Smooth muscle cell (in vitro differentiated cells): ENCODE data around the gene GANC. TPM values are rescaled to one million over a fixed set of nuclear protein-coding genes. Genes with fewer than 3 reads are reported as not detected.

Experiments used
- DNase-seq: peaks from one replicate; lab custom pipeline; 2025; ENCODE audit not compliant: unreplicated experiment; lab: John Stamatoyannopoulos, UW
- H2AFZ ChIP-seq: fragments of 200-600 bp; sonication (generic); 2 replicates; pipeline ENCODE4 v1.6.0; 2016; ENCODE audit warnings: antibody characterized with exemption, low read depth, mild to moderate bottlenecking
- H3F3A ChIP-seq: fragments of 200-600 bp; sonication (generic); 2 replicates; pipeline ENCODE4 v1.6.0; 2017; ENCODE audit warnings: antibody characterized with exemption, low read depth
- H3K27ac ChIP-seq: fragments of 200-600 bp; sonication (generic); 2 replicates; pipeline ENCODE4 v1.5.1; 2016; ENCODE audit warnings: low read depth, mild to moderate bottlenecking
- H3K27me3 ChIP-seq: fragments of 200-600 bp; sonication (generic); 2 replicates; pipeline ENCODE4 v1.6.1; 2016; ENCODE audit warnings: low read depth, mild to moderate bottlenecking
- H3K36me3 ChIP-seq: fragments of 200-600 bp; sonication (generic); 2 replicates; pipeline ENCODE4 v1.5.1; 2016; ENCODE audit warnings: low read depth
- H3K4me1 ChIP-seq: fragments of 200-600 bp; sonication (generic); 2 replicates; pipeline ENCODE4 v1.5.1; 2016; ENCODE audit warnings: low read depth
- H3K4me2 ChIP-seq: fragments of 200-600 bp; sonication (generic); 2 replicates; pipeline ENCODE4 v1.6.0; 2016; ENCODE audit warnings: mild to moderate bottlenecking
- H3K4me3 ChIP-seq: fragments of 200-600 bp; sonication (generic); 2 replicates; pipeline ENCODE4 v1.5.1; 2016; ENCODE audit warnings: mild to moderate bottlenecking
- H3K79me2 ChIP-seq: fragments of 200-600 bp; sonication (generic); 2 replicates; pipeline ENCODE4 v1.6.0; 2016; ENCODE audit warnings: low read depth, mild to moderate bottlenecking
- H3K9ac ChIP-seq: fragments of 200-600 bp; sonication (generic); 2 replicates; pipeline ENCODE4 v1.6.0; 2016; ENCODE audit warnings: low read depth
- H3K9me3 ChIP-seq: fragments of 200-600 bp; sonication (generic); replicated peaks from 2 replicates; pipeline ENCODE4 v1.5.1; 2016; ENCODE audit warnings: low read depth
- H4K20me1 ChIP-seq: fragments of 200-600 bp; sonication (generic); 2 replicates; pipeline ENCODE4 v1.6.0; 2016; ENCODE audit warnings: low read depth
- WGBS: methylation state at CpG from one replicate; pipeline ENCODE4 v1.1.7; 2016; ENCODE audit warnings: low lambda C conversion rate; 5-methylcytosine and 5-hydroxymethylcytosine counted together
- polyA plus RNA-seq: library from polyadenylated mRNA; unstranded; fragments of >200 nt; fragmentation: Nextera tagmentation; extraction: Ambion mirVana; gene quantifications from 2 replicates; pipeline ENCODE4 v1.2.1, GENCODE V29; 2016
- total RNA-seq: library from RNA; depleted of rRNA; stranded (reverse); fragments of >200 nt; gene quantifications from 2 replicates; pipeline ENCODE4 v1.2.3, GENCODE V29; 2014
- TF ChIP-seq, protein P1 (sequence below): fragments of 200-600 bp; sonication (generic); IDR thresholded peaks from 2 replicates; pipeline ENCODE4 v1.5.1; 2017; ENCODE audit warnings: borderline replicate concordance, mild to moderate bottlenecking, antibody characterized with exemption; ENCODE audit not compliant: insufficient read depth, poor library complexity, severe bottlenecking

The GANC gene
- total and polyA plus RNA-seq, 2 experiments from 2014 or later, result 12.6 to 13.1 TPM

DNA sequence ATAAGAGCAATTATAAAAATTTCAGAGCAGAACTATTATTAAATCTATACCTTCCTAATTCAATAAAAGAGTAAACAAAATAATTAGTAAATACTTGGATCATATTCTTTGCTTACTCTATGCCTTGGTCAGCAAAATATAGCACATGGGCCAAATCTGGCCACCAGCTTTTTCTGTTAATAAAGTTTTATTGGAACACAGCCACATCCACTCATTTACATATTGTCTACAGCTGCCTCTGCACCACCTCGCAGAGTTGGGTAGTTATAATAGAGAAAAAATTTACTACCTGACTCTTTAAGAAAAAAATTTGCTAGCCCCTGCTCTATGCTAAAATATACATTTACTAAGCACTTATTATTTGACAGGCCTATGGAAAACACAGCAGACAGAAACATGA is 32.2 kb upstream of the GANC start:
- H3K9ac ChIP-seq, result no peak overlapping the region
- H3K36me3 ChIP-seq, result peaks cover 33% of the 10 kb centered on the region
- no peak overlapping the region for H2AFZ ChIP-seq
- H4K20me1 ChIP-seq, result peaks cover 19% of the 10 kb centered on the region
- no peaks in the 10 kb centered on the region for H3F3A ChIP-seq
- H3K79me2 ChIP-seq, result peaks cover 9% of the 10 kb centered on the region
- H3K4me1 ChIP-seq, result no peaks in the 10 kb centered on the region
- DNase-seq, result no peak
- H3K27me3 ChIP-seq, result no peaks in the 10 kb centered on the region
- TF ChIP-seq, protein P1, sequence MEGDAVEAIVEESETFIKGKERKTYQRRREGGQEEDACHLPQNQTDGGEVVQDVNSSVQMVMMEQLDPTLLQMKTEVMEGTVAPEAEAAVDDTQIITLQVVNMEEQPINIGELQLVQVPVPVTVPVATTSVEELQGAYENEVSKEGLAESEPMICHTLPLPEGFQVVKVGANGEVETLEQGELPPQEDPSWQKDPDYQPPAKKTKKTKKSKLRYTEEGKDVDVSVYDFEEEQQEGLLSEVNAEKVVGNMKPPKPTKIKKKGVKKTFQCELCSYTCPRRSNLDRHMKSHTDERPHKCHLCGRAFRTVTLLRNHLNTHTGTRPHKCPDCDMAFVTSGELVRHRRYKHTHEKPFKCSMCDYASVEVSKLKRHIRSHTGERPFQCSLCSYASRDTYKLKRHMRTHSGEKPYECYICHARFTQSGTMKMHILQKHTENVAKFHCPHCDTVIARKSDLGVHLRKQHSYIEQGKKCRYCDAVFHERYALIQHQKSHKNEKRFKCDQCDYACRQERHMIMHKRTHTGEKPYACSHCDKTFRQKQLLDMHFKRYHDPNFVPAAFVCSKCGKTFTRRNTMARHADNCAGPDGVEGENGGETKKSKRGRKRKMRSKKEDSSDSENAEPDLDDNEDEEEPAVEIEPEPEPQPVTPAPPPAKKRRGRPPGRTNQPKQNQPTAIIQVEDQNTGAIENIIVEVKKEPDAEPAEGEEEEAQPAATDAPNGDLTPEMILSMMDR, result no peak
- no peak overlapping the region for H3K4me3 ChIP-seq
- 100% methylated on average over 1 of the region's 1 CpG for WGBS
- no peaks in the 10 kb centered on the region for H3K9me3 ChIP-seq
- H3K4me2 ChIP-seq, result no peak overlapping the region
- no peak overlapping the region for H3K27ac ChIP-seq

DNA sequence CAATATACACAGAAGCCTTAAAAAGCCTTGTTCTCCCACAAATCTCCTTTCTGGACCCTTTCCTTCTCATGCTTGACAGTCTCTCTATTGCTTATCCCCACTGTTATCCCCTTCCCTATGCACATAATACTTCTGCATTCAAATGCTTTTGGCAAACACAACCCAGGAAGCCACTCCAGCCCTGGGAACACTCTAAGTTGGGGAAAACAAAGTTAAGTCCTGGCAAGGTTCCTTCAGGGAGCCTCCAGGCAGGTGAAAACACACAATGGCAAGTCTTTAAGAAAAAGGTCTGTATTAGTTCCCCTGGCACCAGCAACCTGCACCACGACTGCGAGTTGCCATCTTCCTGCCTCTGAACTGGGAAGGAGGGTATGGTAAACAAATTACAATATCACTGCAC is 19.7 kb upstream of the GANC start:
- Histone ChIP-seq H2AFZ (no peak overlapping the region), H3K4me3 (no peak overlapping the region), H3K27me3 (no peaks in the 10 kb centered on the region), H3K9ac (no peak overlapping the region), H3K27ac (no peak overlapping the region), H3F3A (no peaks in the 10 kb centered on the region), H3K9me3 (peaks cover 10% of the 10 kb centered on the region), H4K20me1 (no peaks in the 10 kb centered on the region), H3K4me2 (no peak overlapping the region), H3K36me3 (peaks cover 45% of the 10 kb centered on the region), H3K4me1 (no peaks in the 10 kb centered on the region), H3K79me2 (peaks cover 4% of the 10 kb centered on the region)
- WGBS, result 76% methylated on average over 2 of the region's 2 CpGs
- TF ChIP-seq, protein P1, result no peak
- no peak for DNase-seq

DNA sequence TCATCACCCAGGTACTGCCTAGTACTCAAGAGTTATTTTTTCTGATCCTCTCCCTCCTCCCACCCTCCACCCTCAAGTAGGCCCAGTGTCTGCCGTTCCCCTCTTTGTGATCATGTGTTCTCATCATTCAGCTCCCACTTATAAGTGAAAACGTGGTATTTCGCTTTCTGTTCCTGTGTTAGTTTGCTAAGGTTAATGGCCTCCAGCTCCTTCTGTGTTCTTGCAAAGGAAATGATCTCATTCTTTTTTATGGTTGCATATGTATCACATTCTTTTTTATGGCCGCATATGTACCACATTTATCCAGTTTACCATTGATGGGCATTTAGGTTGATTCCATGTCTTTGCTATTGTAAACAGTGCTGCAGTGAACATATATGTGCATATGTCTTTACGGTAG is 8.2 kb upstream of the GANC start:
- H3K9me3 ChIP-seq, result no peaks in the 10 kb centered on the region
- no peak overlapping the region for H3K4me2 ChIP-seq
- H2AFZ ChIP-seq, result no peak overlapping the region
- peaks cover 40% of the 10 kb centered on the region for H3K79me2 ChIP-seq
- peaks cover 28% of the 10 kb centered on the region for H4K20me1 ChIP-seq
- H3K27me3 ChIP-seq, result no peaks in the 10 kb centered on the region
- H3K4me1 ChIP-seq, result no peaks in the 10 kb centered on the region
- TF ChIP-seq, protein P1, result no peak
- 94% methylated on average over 5 of the region's 5 CpGs for WGBS
- H3K36me3 ChIP-seq, result peaks cover 58% of the 10 kb centered on the region
- no peaks in the 10 kb centered on the region for H3F3A ChIP-seq
- no peak overlapping the region for H3K4me3 ChIP-seq
- no peak for DNase-seq
- no peak overlapping the region for H3K27ac ChIP-seq
- no peak overlapping the region for H3K9ac ChIP-seq

DNA sequence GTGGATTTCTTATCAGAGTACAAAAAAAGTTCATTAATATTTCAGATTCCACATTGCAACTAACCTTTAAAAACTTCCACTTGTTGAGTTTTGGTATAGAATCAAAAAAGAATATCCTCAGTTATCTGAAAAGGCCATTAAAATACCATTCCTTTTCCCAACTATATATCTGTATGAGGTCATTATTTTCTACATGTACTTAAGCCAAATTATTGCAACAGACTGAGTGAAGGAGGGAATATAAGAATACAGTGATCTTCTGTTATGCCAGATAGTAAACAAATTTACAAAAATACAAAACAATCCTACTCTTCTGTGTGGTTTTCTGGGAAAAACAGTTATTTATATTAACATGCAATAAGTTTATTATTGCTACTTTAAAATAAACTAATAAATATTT is 5.7 kb upstream of the GANC start:
- Histone ChIP-seq H3K27ac (no peak overlapping the region), H3K4me1 (peaks cover 13% of the 10 kb centered on the region), H3K79me2 (peaks cover 65% of the 10 kb centered on the region), H3K27me3 (no peaks in the 10 kb centered on the region), H4K20me1 (peaks cover 46% of the 10 kb centered on the region), H2AFZ (no peak overlapping the region), H3K4me2 (no peak overlapping the region), H3K9ac (no peak overlapping the region), H3K9me3 (no peaks in the 10 kb centered on the region), H3K36me3 (peaks cover 41% of the 10 kb centered on the region), H3F3A (peaks cover 9% of the 10 kb centered on the region), H3K4me3 (no peak overlapping the region)
- TF ChIP-seq, protein P1, result no peak
- DNase-seq, result no peak
